ENCODE data around the gene TMEM168.

TMEM168 gene

GRCh38 chr7:112714917-112715316, 75.3 kb downstream of the TMEM168 start:
- DNase-seq, result no peak

All from AML-193 (cell line).